Bone marrow (tissue), 2 donors: ENCODE data around the gene PHKB.

Experiments
- DNase-seq, 2 donors: peaks; one replicate each; lab custom pipeline; 2025; lab: John Stamatoyannopoulos, UW

The PHKB gene

DNA sequence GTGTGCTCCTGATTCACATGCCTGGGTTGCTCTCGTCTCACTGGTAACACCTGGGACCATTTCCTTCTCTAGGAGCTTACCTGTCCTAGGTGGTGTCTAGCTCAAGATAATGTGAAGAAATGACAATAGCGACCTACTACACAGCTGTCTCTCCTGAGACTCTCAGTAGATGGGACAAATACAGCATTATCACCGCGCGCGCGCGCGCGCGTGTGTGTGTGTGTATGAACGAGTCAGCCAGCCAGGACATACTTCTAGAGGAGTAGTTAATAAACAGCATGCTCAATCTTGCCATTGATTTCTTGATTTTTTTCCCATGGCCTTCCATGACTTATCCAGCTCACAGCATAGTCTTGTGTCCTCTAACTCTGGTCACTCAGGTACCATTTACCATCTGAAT lies 268.6 kb downstream of the PHKB start:
- DNase-seq = no peak

DNA sequence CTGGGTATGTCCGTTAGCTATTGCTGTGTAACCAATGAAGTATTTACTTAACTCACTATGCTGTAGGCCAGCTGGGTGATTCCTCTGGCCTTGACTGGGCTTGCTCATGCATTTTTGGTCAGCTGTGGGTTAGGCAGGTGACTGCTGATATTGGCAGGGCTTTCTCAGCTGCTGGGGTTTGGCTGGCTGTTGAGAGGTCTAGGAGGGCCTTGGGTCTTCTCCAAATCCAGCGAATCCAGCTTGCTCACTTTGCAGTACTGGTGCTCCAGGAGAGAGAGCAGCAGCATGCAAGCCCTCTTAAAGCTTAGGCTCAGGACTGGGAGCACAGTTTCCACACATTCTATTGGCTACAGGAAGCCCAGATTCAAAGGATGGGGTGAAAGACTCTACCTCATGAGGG lies 270.1 kb downstream of the PHKB start:
- no peak for DNase-seq

DNA sequence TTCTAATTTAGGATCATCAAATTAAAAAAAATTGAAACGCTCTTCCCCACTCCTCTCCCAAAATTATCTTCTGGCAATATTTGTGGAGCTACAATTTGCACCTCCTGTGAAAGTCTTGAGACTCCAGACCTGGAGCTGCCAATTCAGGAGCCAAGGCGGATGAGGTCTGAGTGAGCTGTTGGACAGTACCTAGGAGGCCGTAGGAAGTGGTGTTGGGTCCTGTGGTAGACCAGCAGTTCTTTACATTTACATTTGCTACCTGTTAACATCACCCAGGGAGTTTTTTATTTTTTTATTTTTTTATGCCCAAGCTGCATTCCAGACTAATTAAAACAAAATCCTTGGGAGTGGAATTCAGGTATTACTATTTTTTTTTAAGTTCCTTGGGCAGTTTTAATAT lies 271.0 kb downstream of the PHKB start:
- no peak for DNase-seq

DNA sequence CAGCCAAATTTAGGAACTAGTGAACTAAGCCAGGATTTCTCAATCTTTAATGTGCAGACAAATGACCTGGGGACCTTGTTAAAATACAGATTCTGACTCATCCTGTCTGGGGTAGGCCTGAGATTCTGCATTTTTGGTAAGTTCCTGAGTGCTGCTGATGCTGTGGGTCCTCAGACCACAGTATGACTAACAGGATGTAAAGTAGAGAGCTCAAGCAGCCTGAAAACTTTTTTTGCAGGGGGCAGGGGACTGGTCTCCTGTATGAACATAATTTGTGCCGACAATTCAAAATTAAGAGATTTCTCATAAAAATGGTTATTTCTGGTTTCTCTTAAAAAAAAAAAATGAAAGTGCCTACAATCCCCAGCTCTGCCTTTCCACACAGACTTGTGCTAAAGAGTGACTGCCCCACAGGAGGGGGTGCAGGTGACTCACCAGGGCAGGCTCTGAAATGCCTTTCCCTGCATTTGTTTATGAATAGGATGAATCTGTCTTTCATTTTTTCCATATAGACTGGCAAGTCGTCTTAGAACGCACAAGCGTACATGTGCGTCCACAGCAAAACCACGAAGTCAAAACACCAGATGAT lies 271.5 kb downstream of the PHKB start:
- DNase-seq = no peak

DNA sequence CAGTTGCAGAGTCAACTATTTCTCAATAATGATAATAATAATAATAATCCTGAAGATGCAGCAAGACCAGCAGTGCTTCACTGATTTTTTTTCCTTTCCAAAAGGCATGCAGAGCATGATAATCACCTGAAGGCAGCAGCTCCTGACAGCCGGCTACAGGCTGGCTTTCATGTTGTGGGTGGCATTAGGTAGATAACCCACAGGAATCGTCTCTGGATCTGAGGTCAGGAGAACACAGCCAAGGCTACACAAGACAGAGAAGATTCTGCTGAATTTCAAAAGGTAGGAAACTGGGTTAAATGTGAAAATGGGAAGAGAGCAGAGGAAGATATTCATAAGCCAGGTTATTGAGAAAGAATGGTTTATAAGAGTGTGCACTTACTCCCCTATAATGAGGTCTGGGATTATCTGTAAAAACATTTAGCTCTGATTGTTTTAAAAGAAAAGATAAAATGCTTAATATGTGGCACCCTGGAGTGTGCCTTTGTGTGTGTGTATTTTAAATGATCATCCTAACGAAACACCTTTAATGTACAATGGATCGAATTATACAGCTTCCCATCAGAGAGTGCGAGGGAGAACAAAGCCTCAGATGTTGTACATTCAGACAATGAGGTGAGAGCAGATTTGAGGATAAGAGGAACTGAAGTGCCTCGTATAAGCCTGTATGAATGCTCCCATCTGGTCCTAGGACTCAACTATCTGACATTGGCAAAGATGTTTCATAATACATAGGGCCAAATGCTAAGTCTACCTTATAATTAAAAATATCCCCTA lies 273.1 kb downstream of the PHKB start:
- DNase-seq = no peak

DNA sequence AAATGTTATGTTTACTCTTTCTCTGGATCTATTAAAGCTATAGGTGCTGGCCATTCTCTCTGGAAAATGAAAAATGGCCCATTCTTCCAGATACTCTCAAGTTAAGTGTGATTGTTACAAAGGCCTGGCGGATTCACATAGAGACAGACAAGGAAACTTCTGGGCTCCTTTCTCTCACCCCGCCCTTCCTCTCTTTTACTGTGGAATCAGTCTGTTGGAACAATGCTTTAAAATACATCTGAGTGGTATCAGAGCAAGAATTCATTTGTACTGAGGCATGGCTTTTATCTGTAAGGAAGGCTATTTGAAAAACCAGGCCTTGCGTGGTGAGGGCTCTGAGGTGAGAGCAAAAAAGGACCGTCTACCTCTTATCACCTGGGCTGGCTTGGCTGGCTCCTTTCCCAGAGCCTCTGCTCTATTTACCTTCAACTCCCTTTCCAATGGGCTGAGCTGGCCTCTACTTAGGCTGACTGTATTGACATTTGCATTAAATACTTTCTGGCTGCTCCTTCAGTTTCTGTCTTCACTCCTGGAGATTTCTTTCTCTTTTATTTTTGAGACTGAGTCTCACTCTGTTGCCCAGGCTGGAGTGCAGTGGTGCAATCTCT lies 274.0 kb downstream of the PHKB start:
- no peak for DNase-seq

DNA sequence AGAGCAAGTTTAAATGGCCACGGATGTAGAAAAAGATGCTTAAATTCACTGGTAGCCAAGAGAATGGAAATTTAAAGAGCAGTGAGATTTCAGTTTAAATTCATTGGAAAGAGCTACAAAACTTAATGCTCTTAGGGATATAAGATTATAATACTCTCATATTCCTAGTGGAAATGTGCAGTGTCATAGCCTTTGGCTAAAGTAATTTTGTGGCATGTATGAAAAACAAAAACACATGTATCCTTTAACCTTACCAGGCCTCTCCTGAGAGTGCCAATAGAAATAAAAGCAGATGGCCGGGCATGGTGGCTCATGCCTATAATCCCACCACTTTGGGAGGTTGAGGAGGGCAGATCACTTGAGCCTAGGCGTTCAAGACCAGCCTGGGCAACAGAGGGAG lies 289.2 kb downstream of the PHKB start:
- no peak for DNase-seq
